ENCODE results near the gene CORO7. TPM values are rescaled to one million over a fixed set of nuclear protein-coding genes. Genes with fewer than 3 reads are reported as not detected.

CORO7 gene
- total RNA-seq, 1 experiment from 2014 or later = 51.0 TPM

- TF ChIP-seq, protein P1, sequence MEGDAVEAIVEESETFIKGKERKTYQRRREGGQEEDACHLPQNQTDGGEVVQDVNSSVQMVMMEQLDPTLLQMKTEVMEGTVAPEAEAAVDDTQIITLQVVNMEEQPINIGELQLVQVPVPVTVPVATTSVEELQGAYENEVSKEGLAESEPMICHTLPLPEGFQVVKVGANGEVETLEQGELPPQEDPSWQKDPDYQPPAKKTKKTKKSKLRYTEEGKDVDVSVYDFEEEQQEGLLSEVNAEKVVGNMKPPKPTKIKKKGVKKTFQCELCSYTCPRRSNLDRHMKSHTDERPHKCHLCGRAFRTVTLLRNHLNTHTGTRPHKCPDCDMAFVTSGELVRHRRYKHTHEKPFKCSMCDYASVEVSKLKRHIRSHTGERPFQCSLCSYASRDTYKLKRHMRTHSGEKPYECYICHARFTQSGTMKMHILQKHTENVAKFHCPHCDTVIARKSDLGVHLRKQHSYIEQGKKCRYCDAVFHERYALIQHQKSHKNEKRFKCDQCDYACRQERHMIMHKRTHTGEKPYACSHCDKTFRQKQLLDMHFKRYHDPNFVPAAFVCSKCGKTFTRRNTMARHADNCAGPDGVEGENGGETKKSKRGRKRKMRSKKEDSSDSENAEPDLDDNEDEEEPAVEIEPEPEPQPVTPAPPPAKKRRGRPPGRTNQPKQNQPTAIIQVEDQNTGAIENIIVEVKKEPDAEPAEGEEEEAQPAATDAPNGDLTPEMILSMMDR (IDR thresholded peaks at IDR 0.05; ENCODE audit: unreplicated experiment) = no peak
- TSS peak; percentile 65 for BruUV-seq (replicated peaks)
- CTCF ChIA-PET = interaction anchor here (0.6 to 2.6 kb wide), 4 partner anchors 13 to 645 kb away, joined by 3 to 14 read pairs (median 4); no protein-coding TSS in a partner anchor
Observed at GRCh38 chr16:4415538-4416199, 727 bp downstream of the CORO7 start.

DNA sequence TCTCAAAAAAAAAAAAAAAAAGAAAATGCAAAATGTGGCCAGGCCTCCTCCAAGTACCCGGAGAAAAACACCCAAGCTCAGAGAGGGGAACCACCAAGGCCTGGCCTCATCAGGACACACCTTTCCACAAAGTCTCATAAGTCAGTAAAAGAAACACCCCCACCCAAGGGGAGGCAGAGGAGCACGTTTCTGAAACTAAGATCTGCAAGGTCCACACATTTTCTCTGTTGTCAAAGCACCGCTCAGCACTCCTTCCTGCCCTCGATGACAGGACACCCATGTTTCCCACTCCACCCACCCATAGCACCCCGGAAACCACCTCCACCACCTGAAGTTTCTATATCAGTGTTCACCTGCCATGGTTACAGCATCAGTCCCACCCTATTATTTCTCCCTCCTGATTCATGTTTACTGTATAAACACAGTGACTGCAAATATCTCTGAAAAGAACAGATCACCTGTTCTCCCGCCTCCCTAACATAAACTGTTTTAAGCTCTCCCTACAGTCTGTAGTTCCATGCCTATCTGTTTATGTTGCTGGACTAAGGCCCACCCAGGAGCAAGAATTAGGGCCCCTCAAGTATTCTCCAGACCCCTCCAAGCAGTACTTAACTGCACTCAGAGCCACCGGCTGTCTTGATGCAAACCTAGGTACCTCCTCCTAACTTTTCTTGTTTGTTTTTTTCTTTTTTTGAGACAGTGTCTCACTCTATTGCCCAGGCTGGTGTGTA lies 2.0 kb downstream of the CORO7 start:
- Mint-ChIP-seq H3K27ac (ENCODE audit: unreplicated experiment) (no peak overlapping the region), H3K27me3 (ENCODE audit: unreplicated experiment) (no peaks in the 10 kb centered on the region), H3K4me1 (ENCODE audit: low read depth, unreplicated experiment) (peaks cover 15% of the 10 kb centered on the region), H3K36me3 (ENCODE audit: insufficient read depth, unreplicated experiment) (peaks cover 38% of the 10 kb centered on the region), H3K9me3 (ENCODE audit: low read depth, unreplicated experiment) (no peaks in the 10 kb centered on the region), H3K4me3 (ENCODE audit: low read depth, unreplicated experiment) (no peak overlapping the region)
- CTCF ChIA-PET = interaction anchor here (0.9 to 1.3 kb wide), 3 partner anchors 10 to 160 kb away, joined by 4 to 5 read pairs (median 5); no protein-coding TSS in a partner anchor
- intact Hi-C loops (cut with micrococcal nuclease; ENCODE audit: unreplicated experiment) = no loop called here
- no TSS peak for BruUV-seq (replicated peaks)
- TF ChIP-seq, protein P1 (IDR thresholded peaks at IDR 0.05; ENCODE audit: unreplicated experiment) = no peak
- no peak for DNase-seq

More at GRCh38 chr16:4415538-4416199, 727 bp downstream of the CORO7 start:
- Mint-ChIP-seq H3K4me1 (ENCODE audit: low read depth, unreplicated experiment) (peaks cover 15% of the 10 kb centered on the region), H3K4me3 (ENCODE audit: low read depth, unreplicated experiment) (peak overlapping the region; percentile 73), H3K27me3 (ENCODE audit: unreplicated experiment) (no peaks in the 10 kb centered on the region), H3K36me3 (ENCODE audit: insufficient read depth, unreplicated experiment) (peaks cover 32% of the 10 kb centered on the region), H3K27ac (ENCODE audit: unreplicated experiment) (peak overlapping the region; percentile 2), H3K9me3 (ENCODE audit: low read depth, unreplicated experiment) (no peaks in the 10 kb centered on the region)
- peak; percentile 61 for DNase-seq
- intact Hi-C loops (cut with micrococcal nuclease; ENCODE audit: unreplicated experiment) = no loop called here

DNA sequence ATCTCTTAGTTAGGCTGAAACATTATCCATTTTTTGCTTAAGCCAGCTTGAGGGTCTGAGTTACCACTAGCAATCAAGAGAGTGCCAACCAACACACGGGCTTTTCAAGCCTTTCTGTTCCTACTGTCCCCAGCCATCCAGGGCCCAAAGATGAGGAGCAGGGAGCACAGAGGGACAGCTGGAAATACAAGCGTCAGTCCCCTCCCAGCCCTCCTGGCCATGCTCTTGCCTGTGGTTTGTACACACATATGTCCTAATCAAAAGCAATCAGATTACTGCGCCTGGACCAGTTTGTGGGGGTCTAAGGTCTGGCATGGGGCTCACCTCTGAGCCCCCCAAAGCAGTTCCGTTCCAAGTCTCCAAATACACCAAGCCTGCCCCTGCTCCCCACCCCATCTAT lies 3.5 kb downstream of the CORO7 start:
- CTCF ChIA-PET = interaction anchor here (0.6 to 0.7 kb wide), 2 partner anchors 46 to 236 kb away, joined by 3 read pairs; no protein-coding TSS in a partner anchor
- H3K36me3 Mint-ChIP-seq (ENCODE audit: insufficient read depth, unreplicated experiment) = peaks cover 38% of the 10 kb centered on the region
- no peaks in the 10 kb centered on the region for H3K27me3 Mint-ChIP-seq (ENCODE audit: unreplicated experiment)
- H3K27ac Mint-ChIP-seq (ENCODE audit: unreplicated experiment) = no peak overlapping the region
- H3K9me3 Mint-ChIP-seq (ENCODE audit: low read depth, unreplicated experiment) = no peaks in the 10 kb centered on the region
- DNase-seq = no peak
- no TSS peak for BruUV-seq (replicated peaks)
- peaks cover 15% of the 10 kb centered on the region for H3K4me1 Mint-ChIP-seq (ENCODE audit: low read depth, unreplicated experiment)
- intact Hi-C loops (cut with micrococcal nuclease; ENCODE audit: unreplicated experiment) = no loop called here
- no peak overlapping the region for H3K4me3 Mint-ChIP-seq (ENCODE audit: low read depth, unreplicated experiment)
- TF ChIP-seq, protein P1 (IDR thresholded peaks at IDR 0.05; ENCODE audit: unreplicated experiment) = no peak

DNA sequence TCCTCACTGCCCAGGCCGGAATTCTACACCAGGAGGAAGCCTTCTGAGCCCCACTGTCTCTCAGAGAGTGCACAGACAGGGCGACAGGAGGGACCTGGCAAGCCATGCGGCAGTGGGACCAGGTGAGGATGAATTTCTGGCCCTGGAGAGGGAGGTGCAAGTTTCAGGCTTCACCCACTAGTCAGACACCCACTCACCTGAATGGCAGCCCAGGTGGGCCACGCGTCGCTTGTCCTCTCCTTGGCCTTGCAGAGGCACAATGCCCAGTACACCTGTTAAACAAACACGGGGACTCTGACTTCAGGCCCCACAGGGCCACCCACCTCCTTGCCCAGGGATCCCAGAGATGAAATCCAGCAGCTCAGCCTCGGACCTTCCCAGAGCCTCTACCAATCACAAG lies 4.2 kb downstream of the CORO7 start:
- Mint-ChIP-seq H3K4me1 (ENCODE audit: low read depth, unreplicated experiment) (peaks cover 15% of the 10 kb centered on the region), H3K27ac (ENCODE audit: unreplicated experiment) (no peak overlapping the region), H3K27me3 (ENCODE audit: unreplicated experiment) (no peaks in the 10 kb centered on the region), H3K4me3 (ENCODE audit: low read depth, unreplicated experiment) (no peak overlapping the region), H3K9me3 (ENCODE audit: low read depth, unreplicated experiment) (no peaks in the 10 kb centered on the region), H3K36me3 (ENCODE audit: insufficient read depth, unreplicated experiment) (peaks cover 39% of the 10 kb centered on the region)
- CTCF ChIA-PET = interaction anchor here (0.7 kb wide), 1 partner anchor 236 kb away, joined by 3 read pairs; no protein-coding TSS in a partner anchor
- intact Hi-C loops (cut with micrococcal nuclease; ENCODE audit: unreplicated experiment) = no loop called here
- TF ChIP-seq, protein P1 (IDR thresholded peaks at IDR 0.05; ENCODE audit: unreplicated experiment) = no peak
- BruUV-seq (replicated peaks) = no TSS peak
- DNase-seq = no peak

All from Calu3 (cell line).